ENCODE data around the gene ICAM3.
A peak's percentile ranks its signal among the peaks of the same experiment; 100 is the strongest.

The ICAM3 gene

DNA sequence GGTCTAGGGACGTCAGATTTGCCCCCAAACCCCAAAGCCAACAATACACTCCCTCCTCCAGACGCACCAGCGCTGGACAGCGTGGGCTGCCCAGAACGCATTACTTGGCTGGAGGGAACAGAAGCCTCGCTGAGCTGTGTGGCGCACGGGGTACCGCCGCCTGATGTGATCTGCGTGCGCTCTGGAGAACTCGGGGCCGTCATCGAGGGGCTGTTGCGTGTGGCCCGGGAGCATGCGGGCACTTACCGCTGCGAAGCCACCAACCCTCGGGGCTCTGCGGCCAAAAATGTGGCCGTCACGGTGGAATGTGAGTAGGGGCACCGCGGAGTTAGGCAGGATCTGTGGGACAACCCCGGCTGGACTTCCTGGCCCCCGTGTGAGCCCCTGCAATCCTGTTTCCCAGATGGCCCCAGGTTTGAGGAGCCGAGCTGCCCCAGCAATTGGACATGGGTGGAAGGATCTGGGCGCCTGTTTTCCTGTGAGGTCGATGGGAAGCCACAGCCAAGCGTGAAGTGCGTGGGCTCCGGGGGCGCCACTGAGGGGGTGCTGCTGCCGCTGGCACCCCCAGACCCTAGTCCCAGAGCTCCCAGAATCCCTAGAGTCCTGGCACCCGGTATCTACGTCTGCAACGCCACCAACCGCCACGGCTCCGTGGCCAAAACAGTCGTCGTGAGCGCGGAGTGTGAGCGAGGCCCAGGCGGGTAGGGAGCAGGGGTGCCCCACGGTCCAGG lies 45.6 kb downstream of the ICAM3 start:
- no peak overlapping the region for H3K27ac ChIP-seq
- no peak for DNase-seq (ENCODE audit: low read depth, low spot score)

DNA sequence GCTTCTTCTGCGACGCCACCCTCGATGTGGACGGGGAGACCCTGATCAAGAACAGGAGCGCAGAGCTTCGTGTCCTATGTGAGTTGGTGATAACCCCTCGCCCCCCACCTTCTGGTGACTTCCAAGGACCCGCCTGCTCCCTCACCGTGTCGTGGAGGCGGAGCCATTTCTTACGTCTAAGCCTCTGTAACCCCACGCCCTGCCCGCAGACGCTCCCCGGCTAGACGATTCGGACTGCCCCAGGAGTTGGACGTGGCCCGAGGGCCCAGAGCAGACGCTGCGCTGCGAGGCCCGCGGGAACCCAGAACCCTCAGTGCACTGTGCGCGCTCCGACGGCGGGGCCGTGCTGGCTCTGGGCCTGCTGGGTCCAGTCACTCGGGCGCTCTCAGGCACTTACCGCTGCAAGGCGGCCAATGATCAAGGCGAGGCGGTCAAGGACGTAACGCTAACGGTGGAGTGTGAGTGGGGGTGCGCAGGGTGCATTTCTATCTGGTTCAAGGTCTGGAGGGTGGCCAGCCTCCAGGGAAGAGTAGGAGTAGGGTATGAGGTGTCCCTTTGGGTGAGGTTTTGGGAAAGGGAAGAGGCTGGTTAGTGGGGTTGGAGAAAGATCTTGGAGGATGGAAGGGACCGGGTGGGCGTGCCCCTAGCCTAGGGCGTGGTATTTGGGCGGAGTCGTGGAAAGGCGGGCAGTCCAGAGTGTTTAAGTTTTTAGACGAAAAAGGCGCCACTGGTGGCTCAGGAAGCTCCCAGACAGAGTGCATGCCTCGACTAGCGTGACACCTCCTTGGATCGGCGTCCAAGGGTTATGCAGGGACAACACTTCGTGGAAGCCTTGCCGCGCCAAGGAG lies 46.4 kb downstream of the ICAM3 start:
- no peak overlapping the region for H3K27ac ChIP-seq
- DNase-seq (ENCODE audit: low read depth, low spot score), result no peak

DNA sequence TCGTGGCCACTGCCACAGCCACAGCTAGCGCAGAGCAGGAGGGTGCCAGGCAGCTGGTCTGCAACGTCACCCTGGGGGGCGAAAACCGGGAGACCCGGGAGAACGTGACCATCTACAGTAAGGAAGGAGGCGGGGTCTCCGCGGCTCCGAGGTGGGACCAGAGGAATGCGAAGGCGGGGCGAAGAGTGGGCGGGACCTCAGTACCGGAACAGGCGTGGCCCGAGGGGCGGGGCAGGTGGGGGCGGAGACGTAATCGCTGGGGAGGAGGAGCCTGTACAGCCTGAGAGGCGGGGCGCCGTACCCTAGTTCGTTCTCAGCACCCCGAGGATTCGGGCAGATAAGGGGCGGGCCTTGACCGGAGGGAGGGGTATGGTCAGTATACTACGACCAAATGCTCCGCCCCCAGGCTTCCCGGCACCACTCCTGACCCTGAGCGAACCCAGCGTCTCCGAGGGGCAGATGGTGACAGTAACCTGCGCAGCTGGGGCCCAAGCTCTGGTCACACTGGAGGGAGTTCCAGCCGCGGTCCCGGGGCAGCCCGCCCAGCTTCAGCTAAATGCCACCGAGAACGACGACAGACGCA lies 47.1 kb downstream of the ICAM3 start:
- DNase-seq (ENCODE audit: low read depth, low spot score), result no peak

DNA sequence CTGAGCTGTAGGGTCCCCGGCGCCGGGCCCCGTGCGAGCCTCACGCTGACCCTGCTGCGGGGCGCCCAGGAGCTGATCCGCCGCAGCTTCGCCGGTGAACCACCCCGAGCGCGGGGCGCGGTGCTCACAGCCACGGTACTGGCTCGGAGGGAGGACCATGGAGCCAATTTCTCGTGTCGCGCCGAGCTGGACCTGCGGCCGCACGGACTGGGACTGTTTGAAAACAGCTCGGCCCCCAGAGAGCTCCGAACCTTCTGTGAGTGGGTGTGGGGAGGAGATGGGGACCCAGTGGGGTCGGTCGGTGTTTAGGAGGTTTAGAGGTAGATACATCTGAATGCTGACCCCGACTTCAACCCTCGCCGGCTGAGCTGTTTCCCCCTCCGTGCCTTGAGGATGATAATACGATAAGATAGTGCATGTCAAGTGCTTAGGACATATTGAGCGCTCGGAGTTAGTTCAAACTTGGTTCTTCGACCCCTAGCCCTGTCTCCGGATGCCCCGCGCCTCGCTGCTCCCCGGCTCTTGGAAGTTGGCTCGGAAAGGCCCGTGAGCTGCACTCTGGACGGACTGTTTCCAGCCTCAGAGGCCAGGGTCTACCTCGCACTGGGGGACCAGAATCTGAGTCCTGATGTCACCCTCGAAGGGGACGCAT lies 47.7 kb downstream of the ICAM3 start:
- DNase-seq (ENCODE audit: low read depth, low spot score), result no peak
- no peak overlapping the region for H3K27ac ChIP-seq

More for the DNA sequence above, 47.1 kb downstream of the ICAM3 start:
- H3K27ac ChIP-seq, result no peak overlapping the region

DNA sequence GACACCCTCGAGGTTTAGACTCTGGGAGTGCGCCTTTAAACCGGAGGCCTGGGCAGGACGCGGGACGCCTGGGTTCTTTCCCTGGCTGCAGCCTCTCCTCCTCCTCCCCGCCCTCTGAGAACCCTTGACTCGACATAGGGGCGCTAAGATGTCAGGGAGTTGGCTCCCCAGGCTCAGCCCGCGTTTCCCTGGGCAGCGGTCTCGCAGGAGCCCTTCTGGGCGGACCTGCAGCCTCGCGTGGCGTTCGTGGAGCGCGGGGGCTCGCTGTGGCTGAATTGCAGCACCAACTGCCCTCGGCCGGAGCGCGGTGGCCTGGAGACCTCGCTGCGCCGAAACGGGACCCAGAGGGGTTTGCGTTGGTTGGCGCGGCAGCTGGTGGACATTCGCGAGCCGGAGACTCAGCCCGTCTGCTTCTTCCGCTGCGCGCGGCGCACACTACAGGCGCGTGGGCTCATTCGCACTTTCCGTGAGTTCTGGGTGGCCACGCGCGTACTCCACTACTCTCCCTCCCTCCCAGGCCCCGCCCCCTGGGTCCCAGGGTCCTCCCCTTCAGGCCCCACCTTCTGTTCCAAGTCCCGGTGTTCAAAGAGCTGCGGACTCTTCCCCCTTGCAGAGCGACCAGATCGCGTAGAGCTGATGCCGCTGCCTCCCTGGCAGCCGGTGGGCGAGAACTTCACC lies 48.4 kb downstream of the ICAM3 start:
- DNase-seq (ENCODE audit: low read depth, low spot score), result no peak

DNA sequence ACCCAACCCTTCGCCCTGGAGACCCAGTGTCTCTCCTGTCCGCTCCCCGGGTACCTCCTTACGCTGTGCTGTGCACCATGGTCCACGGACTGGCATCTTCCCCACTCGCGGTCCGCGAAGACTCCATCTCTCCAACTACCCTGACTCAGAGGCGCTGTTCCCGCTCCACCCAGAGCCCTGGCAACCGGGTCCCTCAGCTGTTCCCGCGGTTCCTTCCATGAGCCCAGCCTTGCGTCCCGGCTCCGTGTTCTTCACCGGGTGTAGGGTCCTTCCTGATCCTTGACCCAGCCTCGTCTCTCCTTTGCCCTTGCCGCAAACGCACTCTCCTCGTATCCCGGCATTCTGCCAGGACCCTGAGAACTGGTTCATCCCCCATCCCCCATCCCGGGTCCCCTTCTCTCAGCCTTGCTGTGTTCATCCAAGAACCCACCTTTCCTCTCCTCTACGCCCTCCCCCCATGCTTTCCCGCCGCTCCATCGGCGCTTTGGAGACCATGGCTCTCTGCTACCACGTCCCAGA lies 49.0 kb downstream of the ICAM3 start:
- DNase-seq (ENCODE audit: low read depth, low spot score), result no peak
- H3K27ac ChIP-seq, result no peak overlapping the region

More for the DNA sequence above, 48.4 kb downstream of the ICAM3 start:
- H3K27ac ChIP-seq, result no peak overlapping the region

DNA sequence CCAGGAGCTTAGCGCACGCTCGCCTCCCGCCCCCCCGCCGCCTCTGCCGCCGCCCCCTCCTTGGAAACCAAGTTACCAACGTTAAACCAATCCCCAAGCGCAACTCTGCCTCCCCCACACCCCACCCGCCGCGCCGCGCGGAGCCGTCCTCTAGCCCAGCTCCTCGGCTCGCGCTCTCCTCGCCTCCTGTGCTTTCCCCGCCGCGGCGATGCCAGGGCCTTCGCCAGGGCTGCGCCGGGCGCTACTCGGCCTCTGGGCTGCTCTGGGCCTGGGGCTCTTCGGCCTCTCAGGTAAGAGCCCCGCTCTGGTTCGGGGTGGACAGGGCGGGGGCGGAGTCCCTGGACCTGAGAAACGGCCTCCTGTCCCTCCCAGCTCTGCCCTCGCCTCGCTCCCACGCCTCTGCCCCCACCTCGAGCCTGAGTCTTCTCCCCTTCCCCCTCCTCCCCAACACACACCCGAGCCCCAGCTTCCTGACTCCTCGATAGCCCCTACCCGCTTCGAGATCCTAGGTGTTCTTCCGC lies 49.5 kb downstream of the ICAM3 start, which contains the start of gene ICAM5:
Gene ICAM5, plus strand, starts transcription at position 117 of the 521 bp plus-strand sequence. Its CDS starts 92 bp downstream, at position 209.
- DNase-seq (ENCODE audit: low read depth, low spot score), result no peak

DNA sequence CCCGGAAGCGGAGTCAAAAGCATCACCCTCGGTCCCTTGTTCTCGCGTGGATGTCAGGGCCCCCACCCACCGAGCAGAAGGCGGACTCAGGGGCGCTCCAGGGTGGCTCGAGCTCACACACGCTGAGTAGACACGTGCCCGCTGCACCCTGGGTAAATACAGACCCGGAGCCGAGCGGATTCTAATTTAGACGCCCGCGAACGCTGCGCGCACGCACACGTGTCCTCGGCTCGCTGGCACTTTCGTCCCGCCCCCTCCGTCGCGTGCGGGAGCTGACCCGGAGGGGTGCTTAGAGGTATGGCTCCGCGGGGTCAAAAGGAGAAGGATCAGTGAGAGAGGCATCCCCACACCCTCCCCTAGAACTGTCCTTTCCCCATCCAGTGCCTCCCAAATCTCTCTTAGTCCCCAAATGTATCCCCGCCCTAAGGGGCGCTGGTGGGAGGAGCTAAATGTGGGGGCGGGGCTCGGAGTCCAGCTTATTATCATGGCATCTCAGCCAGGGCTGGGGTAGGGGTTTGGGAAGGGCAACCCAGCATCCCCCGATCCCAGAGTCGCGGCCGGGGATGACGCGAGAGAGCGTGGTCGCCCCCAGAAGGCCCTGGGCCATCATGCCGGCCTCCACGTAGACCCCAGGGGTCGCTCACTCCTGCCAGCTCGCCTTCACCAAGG lies 50.1 kb downstream of the ICAM3 start:
- DNase-seq (ENCODE audit: low read depth, low spot score), result no peak
- no peak overlapping the region for H3K27ac ChIP-seq

More for the DNA sequence above, 49.5 kb downstream of the ICAM3 start, which contains the start of gene ICAM5:
- H3K27ac ChIP-seq, result no peak within 1 kb of the TSS

DNA sequence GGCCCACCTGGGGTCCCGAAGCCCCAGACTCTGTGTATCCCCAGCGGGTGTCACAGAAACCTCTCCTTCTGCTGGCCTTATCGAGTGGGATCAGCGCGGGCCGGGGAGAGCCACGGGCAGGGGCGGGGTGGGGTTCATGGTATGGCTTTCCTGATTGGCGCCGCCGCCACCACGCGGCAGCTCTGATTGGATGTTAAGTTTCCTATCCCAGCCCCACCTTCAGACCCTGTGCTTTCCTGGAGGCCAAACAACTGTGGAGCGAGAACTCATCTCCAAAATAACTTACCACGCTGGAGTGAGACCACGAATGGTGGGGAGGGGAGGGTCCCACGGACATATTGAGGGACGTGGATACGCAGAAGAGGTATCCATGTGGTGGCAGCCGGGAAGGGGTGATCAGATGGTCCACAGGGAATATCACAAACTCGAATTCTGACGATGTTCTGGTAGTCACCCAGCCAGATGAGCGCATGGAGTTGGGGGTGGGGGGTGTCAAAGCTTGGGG lies 50.7 kb downstream of the ICAM3 start:
- no peak overlapping the region for H3K27ac ChIP-seq
- no peak for DNase-seq (ENCODE audit: low read depth, low spot score)

DNA sequence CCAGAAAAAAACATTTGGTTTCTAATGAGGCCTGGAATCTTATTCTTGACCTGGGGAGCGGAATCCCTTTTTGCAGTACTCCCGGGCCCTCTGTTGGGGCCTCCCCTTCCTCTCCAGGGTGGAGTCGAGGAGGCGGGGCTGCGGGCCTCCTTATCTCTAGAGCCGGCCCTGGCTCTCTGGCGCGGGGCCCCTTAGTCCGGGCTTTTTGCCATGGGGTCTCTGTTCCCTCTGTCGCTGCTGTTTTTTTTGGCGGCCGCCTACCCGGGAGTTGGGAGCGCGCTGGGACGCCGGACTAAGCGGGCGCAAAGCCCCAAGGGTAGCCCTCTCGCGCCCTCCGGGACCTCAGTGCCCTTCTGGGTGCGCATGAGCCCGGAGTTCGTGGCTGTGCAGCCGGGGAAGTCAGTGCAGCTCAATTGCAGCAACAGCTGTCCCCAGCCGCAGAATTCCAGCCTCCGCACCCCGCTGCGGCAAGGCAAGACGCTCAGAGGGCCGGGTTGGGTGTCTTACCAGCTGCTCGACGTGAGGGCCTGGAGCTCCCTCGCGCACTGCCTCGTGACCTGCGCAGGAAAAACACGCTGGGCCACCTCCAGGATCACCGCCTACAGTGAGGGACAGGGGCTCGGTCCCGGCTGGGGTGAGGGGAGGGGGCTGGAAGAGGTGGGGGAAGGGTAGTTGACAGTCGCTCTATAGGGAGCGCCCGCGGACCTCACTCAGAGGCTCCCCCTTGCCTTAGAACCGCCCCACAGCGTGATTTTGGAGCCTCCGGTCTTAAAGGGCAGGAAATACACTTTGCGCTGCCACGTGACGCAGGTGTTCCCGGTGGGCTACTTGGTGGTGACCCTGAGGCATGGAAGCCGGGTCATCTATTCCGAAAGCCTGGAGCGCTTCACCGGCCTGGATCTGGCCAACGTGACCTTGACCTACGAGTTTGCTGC lies 52.4 kb downstream of the ICAM3 start, which contains the start of gene ICAM4:
Gene ICAM4, plus strand, starts transcription at position 153 of the 935 bp plus-strand sequence. Its CDS starts 58 bp downstream, at position 211.
- H3K27ac ChIP-seq, result peak within 1 kb of the TSS; percentile 57
- DNase-seq (ENCODE audit: low read depth, low spot score), result no peak

DNA sequence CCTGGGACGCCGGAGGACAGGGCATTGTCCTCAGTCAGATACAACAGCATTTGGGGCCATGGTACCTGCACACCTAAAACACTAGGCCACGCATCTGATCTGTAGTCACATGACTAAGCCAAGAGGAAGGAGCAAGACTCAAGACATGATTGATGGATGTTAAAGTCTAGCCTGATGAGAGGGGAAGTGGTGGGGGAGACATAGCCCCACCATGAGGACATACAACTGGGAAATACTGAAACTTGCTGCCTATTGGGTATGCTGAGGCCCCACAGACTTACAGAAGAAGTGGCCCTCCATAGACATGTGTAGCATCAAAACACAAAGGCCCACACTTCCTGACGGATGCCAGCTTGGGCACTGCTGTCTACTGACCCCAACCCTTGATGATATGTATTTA lies 54.0 kb downstream of the ICAM3 start:
- H3K27ac ChIP-seq, result peak overlapping the region; percentile 57
- DNase-seq (ENCODE audit: low read depth, low spot score), result no peak

DNA sequence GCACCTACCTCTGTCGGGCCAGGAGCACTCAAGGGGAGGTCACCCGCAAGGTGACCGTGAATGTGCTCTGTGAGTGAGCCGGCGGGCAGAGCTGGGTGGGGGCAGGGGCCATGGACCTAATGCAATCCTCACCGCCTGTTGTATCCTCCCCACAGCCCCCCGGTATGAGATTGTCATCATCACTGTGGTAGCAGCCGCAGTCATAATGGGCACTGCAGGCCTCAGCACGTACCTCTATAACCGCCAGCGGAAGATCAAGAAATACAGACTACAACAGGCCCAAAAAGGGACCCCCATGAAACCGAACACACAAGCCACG lies 54.5 kb downstream of the ICAM3 start:
- H3K27ac ChIP-seq, result no peak overlapping the region
- no peak for DNase-seq (ENCODE audit: low read depth, low spot score)

DNA sequence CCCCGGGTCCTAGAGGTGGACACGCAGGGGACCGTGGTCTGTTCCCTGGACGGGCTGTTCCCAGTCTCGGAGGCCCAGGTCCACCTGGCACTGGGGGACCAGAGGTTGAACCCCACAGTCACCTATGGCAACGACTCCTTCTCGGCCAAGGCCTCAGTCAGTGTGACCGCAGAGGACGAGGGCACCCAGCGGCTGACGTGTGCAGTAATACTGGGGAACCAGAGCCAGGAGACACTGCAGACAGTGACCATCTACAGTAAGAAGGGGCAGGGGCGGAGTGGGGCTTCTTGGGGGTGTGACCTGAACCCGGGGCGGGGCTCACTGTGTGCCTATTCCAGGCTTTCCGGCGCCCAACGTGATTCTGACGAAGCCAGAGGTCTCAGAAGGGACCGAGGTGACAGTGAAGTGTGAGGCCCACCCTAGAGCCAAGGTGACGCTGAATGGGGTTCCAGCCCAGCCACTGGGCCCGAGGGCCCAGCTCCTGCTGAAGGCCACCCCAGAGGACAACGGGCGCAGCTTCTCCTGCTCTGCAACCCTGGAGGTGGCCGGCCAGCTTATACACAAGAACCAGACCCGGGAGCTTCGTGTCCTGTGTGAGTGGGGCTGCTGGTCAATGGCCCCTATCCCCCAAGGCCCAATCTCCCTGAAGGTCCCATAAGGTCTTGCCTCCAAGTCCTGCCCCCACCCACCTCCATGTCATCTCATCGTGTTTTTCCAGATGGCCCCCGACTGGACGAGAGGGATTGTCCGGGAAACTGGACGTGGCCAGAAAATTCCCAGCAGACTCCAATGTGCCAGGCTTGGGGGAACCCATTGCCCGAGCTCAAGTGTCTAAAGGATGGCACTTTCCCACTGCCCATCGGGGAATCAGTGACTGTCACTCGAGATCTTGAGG lies 55.1 kb downstream of the ICAM3 start:
- DNase-seq (ENCODE audit: low read depth, low spot score), result no peak
- no peak overlapping the region for H3K27ac ChIP-seq
